K562 (cell line): ENCODE data around the gene TAL1. TPM values are rescaled to one million over a fixed set of nuclear protein-coding genes. Genes with fewer than 3 reads are reported as not detected.

ENCODE experiments used
- ARID1B ChIP-seq: fragments of 450-650 bp; IDR thresholded peaks from 2 replicates; pipeline ENCODE4 v1.6.1; 2016; ENCODE audit warnings: antibody characterized with exemption, mild to moderate bottlenecking, inconsistent platforms
- BRD9 ChIP-seq: fragments of 450-650 bp; IDR thresholded peaks from 2 replicates; pipeline ENCODE4 v1.6.1; 2018; ENCODE audit warnings: low read depth; ENCODE audit not compliant: partially characterized antibody
- CTBP1 ChIP-seq: fragments of 450-650 bp; IDR thresholded peaks from 2 replicates; pipeline ENCODE4 v1.6.1; 2016; ENCODE audit warnings: borderline replicate concordance
- HMGN3 ChIP-seq: IDR thresholded peaks from 2 replicates; pipeline ENCODE4 v1.6.1; 2011; ENCODE audit warnings: borderline replicate concordance, low read depth, mild to moderate bottlenecking, mixed read lengths, low read length; ENCODE audit not compliant: insufficient read length; ENCODE audit errors: extremely low read depth
- KAT2B ChIP-seq: IDR thresholded peaks from one replicate; pipeline ENCODE4 v1.6.1; 2012; ENCODE audit warnings: low read depth, mild to moderate bottlenecking, control low read depth, inconsistent platforms, low read length, moderate library complexity
- KHSRP ChIP-seq: fragments of 450-650 bp; IDR thresholded peaks from 2 replicates; pipeline ENCODE4 v1.6.1; 2017
- NCOA1 ChIP-seq: fragments of 450-650 bp; IDR thresholded peaks from 2 replicates; pipeline ENCODE4 v1.6.1; 2016; ENCODE audit warnings: low read depth
- NEUROD1 ChIP-seq: fragments of 150-350 bp; IDR thresholded peaks from 2 replicates; pipeline ENCODE4 v1.6.1; 2014; ENCODE audit warnings: borderline replicate concordance, low read length, low read depth; ENCODE audit not compliant: partially characterized antibody
- TSHZ1 ChIP-seq: fragments of 250-450 bp; sonication (Bioruptor Pico); IDR thresholded peaks from 2 replicates; pipeline ENCODE4 v1.4.0; 2020; ENCODE audit warnings: mild to moderate bottlenecking, moderate library complexity
- ZNF347 ChIP-seq: fragments of 450-650 bp; formaldehyde crosslinking; IDR thresholded peaks from 2 replicates; pipeline ENCODE4 v1.4.0; 2020; ENCODE audit warnings: low read depth, mild to moderate bottlenecking, moderate library complexity
- ZNF699 ChIP-seq: fragments of 250-450 bp; sonication (Bioruptor Pico); IDR thresholded peaks from 2 replicates; pipeline ENCODE4 v1.8.0; 2021; ENCODE audit warnings: mild to moderate bottlenecking, moderate library complexity; ENCODE audit not compliant: insufficient replicate concordance
- polyA plus RNA-seq, 8 experiments: library from polyadenylated mRNA; depleted of rRNA in 4 of 8; stranded (reverse) in 5 of 8; unstranded in 3 of 8; fragments of >200 nt; fragmentation: Nextera tagmentation in 2 of 8; fragmentation: Illumina TruSeq in 1 of 8; extraction: Ambion mirVana in 2 of 8; extraction: Trizol in 1 of 8; gene quantifications; 2 replicates each; pipeline versions ENCODE4 v1.2.1 to v1.2.3, GENCODE V29; 2011 to 2014; ENCODE audit warnings: inconsistent platforms in 1 of 8, missing spikeins in 1 of 8
- total RNA-seq, 7 experiments: library from RNA; depleted of rRNA in 6 of 7; stranded (reverse); fragments of >200 nt in 6 of 7; fragmentation: Illumina TruSeq in 2 of 7; extraction: Trizol in 2 of 7; gene quantifications; 2 replicates each; pipeline versions ENCODE4 v1.2.1 to v1.2.3, GENCODE V29; 2011 to 2021; ENCODE audit warnings: low replicate concordance in 1 of 7
- TF ChIP-seq, protein P1 (sequence below): sonication (generic); formaldehyde crosslinking; IDR thresholded peaks from 2 replicates; pipeline ENCODE4 v1.8.0; 2022; ENCODE audit warnings: mild to moderate bottlenecking, missing genetic modification reagents
- TF ChIP-seq, protein P2 (sequence below): fragments of 450-650 bp; formaldehyde crosslinking; IDR thresholded peaks from 2 replicates; pipeline ENCODE4 v1.4.0; 2020; ENCODE audit warnings: mild to moderate bottlenecking
- TF ChIP-seq, protein P3 (sequence below), 2 experiments: fragments of 450-650 bp in 1 of 2; sonication (generic) in 1 of 2; formaldehyde crosslinking in 1 of 2; IDR thresholded peaks; 2 replicates each; pipeline versions ENCODE4 v1.7.1 to v1.9.0; 2016 to 2022; ENCODE audit warnings: inconsistent platforms in 1 of 2, mild to moderate bottlenecking in 1 of 2, missing genetic modification reagents in 1 of 2

The TAL1 gene
- total and polyA plus RNA-seq, 9 of the 15 experiments (the other 6 are each of a cell fraction or from before 2014, with no cell fraction given) = 18.5 to 106 (median 59.7) TPM

DNA sequence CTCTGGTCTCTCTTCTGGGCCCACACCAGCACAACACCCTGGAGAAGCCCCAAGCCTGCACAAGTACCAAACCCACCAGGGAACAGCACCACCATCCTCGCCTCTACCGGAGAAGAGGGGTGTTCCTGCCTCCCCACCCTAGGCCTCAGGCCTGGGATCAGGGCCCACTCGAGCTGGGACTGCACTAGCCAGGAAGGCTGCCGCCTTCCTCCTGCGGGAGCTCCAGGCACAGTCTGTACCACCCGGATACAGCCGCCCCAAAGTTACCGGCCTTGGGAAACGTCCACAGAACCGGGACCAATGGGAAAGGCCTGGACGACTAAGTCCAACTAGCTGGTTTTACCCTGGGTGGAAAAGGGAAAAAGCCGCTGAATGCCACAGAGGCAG is 3.4 kb downstream of the TAL1 start (continued):
- TF ChIP-seq TSHZ1 (CRISPR knock-in tag) = no peak
- TF ChIP-seq BRD9 = no peak
- TF ChIP-seq NEUROD1 = peak; percentile 11
- TF ChIP-seq ARID1B = no peak
- no peak for TF ChIP-seq NCOA1
- TF ChIP-seq ZNF699 (CRISPR knock-in tag) = no peak
- TF ChIP-seq, protein P1, sequence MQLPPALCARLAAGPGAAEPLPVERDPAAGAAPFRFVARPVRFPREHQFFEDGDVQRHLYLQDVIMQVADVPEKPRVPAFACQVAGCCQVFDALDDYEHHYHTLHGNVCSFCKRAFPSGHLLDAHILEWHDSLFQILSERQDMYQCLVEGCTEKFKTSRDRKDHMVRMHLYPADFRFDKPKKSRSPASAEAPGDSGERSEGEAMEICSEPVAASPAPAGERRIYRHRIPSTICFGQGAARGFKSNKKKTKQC (CRISPR knock-in tag) = 0 out of 2 replicates have a peak, but pooled peaks have one; percentile 22
- TF ChIP-seq KHSRP = no peak
- TF ChIP-seq, protein P2, sequence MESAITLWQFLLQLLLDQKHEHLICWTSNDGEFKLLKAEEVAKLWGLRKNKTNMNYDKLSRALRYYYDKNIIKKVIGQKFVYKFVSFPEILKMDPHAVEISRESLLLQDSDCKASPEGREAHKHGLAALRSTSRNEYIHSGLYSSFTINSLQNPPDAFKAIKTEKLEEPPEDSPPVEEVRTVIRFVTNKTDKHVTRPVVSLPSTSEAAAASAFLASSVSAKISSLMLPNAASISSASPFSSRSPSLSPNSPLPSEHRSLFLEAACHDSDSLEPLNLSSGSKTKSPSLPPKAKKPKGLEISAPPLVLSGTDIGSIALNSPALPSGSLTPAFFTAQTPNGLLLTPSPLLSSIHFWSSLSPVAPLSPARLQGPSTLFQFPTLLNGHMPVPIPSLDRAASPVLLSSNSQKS (CRISPR knock-in tag) = no peak
- TF ChIP-seq KAT2B = no peak
- TF ChIP-seq, protein P3, sequence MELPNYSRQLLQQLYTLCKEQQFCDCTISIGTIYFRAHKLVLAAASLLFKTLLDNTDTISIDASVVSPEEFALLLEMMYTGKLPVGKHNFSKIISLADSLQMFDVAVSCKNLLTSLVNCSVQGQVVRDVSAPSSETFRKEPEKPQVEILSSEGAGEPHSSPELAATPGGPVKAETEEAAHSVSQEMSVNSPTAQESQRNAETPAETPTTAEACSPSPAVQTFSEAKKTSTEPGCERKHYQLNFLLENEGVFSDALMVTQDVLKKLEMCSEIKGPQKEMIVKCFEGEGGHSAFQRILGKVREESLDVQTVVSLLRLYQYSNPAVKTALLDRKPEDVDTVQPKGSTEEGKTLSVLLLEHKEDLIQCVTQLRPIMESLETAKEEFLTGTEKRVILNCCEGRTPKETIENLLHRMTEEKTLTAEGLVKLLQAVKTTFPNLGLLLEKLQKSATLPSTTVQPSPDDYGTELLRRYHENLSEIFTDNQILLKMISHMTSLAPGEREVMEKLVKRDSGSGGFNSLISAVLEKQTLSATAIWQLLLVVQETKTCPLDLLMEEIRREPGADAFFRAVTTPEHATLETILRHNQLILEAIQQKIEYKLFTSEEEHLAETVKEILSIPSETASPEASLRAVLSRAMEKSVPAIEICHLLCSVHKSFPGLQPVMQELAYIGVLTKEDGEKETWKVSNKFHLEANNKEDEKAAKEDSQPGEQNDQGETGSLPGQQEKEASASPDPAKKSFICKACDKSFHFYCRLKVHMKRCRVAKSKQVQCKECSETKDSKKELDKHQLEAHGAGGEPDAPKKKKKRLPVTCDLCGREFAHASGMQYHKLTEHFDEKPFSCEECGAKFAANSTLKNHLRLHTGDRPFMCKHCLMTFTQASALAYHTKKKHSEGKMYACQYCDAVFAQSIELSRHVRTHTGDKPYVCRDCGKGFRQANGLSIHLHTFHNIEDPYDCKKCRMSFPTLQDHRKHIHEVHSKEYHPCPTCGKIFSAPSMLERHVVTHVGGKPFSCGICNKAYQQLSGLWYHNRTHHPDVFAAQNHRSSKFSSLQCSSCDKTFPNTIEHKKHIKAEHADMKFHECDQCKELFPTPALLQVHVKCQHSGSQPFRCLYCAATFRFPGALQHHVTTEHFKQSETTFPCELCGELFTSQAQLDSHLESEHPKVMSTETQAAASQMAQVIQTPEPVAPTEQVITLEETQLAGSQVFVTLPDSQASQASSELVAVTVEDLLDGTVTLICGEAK (IDR thresholded peaks at IDR 0.05) = no peak
- TF ChIP-seq, protein P3 (CRISPR knock-in tag; IDR thresholded peaks at IDR 0.05) = no peak
- TF ChIP-seq HMGN3 = no peak
- no peak for TF ChIP-seq CTBP1
- TF ChIP-seq ZNF347 (CRISPR knock-in tag) = no peak
